HepG2 (cell line): Measurements from ENCODE around the gene TMEM144. TPM values are rescaled to one million over a fixed set of nuclear protein-coding genes. Genes with fewer than 3 reads are reported as not detected.

Source experiments
- ATAC-seq: fragments of 200-7000 bp; cut with Tn5 transposase; 3 replicates; pipeline ENCODE4 v1.9.1; 2020; ENCODE audit warnings: mild to moderate bottlenecking, moderate library complexity
- BruUV-seq: library from RNA; stranded (reverse); fragments of 400-500 nt; replicated peaks from 2 replicates; lab custom pipeline; 2021; lab: Mats Ljungman, UMichigan
- CTCF ChIA-PET: fragments of 300-600 bp; formaldehyde crosslinking; extraction: SDS; loops from one replicate; lab custom pipeline; 2021; ENCODE audit warnings: low total read pairs, inconsistent platforms, low intra/inter-chr PET ratio; lab: Yijun Ruan, JAX
- POLR2A ChIA-PET: fragments of 350-600 bp; sonication (Branson Sonifier 250); formaldehyde crosslinking; loops from one replicate; lab custom pipeline; 2020; ENCODE audit warnings: antibody characterized with exemption, inconsistent platforms; lab: Yijun Ruan, JAX
- DNase-seq: peaks from one replicate; pipeline ENCODE4 v3.0.0-alpha.2; 2015; ENCODE audit warnings: low spot score
- FAIRE-seq: peaks from 3 replicates; lab custom pipeline; 2011; peaks lifted over from hg19 to GRCh38; lab: Jason Lieb, UNC
- H2AFZ ChIP-seq: one replicate; pipeline ENCODE4 v1.6.1; 2011; ENCODE audit warnings: low read length, inconsistent platforms
- H3K27ac ChIP-seq: fragments of 300-600 bp; 3 replicates; pipeline ENCODE4 v1.8.0; 2011; ENCODE audit warnings: mixed run types, mild to moderate bottlenecking, mixed read lengths, low read length, inconsistent platforms; ENCODE audit not compliant: insufficient read depth; ENCODE audit errors: extremely low read length
- H3K27me3 ChIP-seq, 2 experiments: fragments of 200-600 bp in 1 of 2; 2 replicates in 1 of 2; 3 replicates in 1 of 2; pipeline versions ENCODE4 v1.6.0 to v1.8.0; 2011; ENCODE audit warnings: low read length in 2 of 2, mild to moderate bottlenecking in 2 of 2, moderate library complexity in 2 of 2, inconsistent platforms in 1 of 2; ENCODE audit not compliant: insufficient read depth in 2 of 2, control insufficient read depth in 1 of 2
- H3K36me3 ChIP-seq, 2 experiments: fragments of 200-600 bp in 1 of 2; replicated peaks in 1 of 2; 2 replicates in 1 of 2; 3 replicates in 1 of 2; pipeline versions ENCODE4 v1.5.1 to v1.8.0; 2011; ENCODE audit warnings: low read length in 2 of 2, inconsistent platforms in 1 of 2; ENCODE audit not compliant: insufficient read depth in 2 of 2, control insufficient read depth in 1 of 2
- H3K4me1 ChIP-seq: 2 replicates; pipeline ENCODE4 v1.5.1; 2012; ENCODE audit warnings: low read length, inconsistent platforms; ENCODE audit not compliant: insufficient read depth
- H3K4me2 ChIP-seq: 2 replicates; pipeline ENCODE4 v1.6.0; 2011; ENCODE audit warnings: low read depth, low read length, inconsistent platforms
- H3K4me3 ChIP-seq, 3 experiments: fragments of 200-600 bp in 1 of 3; sonication (generic), shearing (Covaris generic) in 1 of 3; replicated peaks in 1 of 3; 2 replicates each; pipeline ENCODE4 v1.5.1; 2011 to 2016; ENCODE audit warnings: low read length in 3 of 3, inconsistent platforms in 2 of 3, low read depth in 2 of 3, mild to moderate bottlenecking in 2 of 3, control low read depth in 1 of 3, mixed read lengths in 1 of 3; ENCODE audit not compliant: insufficient read depth in 1 of 3
- H3K79me2 ChIP-seq: one replicate; pipeline ENCODE4 v1.6.1; 2011; ENCODE audit warnings: low read length, inconsistent platforms; ENCODE audit not compliant: insufficient read depth
- H3K9ac ChIP-seq: 2 replicates; pipeline ENCODE4 v1.6.0; 2011; ENCODE audit warnings: mild to moderate bottlenecking, low read depth, low read length, inconsistent platforms; ENCODE audit not compliant: insufficient read depth
- H3K9me3 ChIP-seq: 2 replicates; pipeline ENCODE4 v1.5.1; 2012; ENCODE audit warnings: mild to moderate bottlenecking, low read length
- H4K20me1 ChIP-seq: 2 replicates; pipeline ENCODE4 v1.6.0; 2011; ENCODE audit warnings: inconsistent platforms, mild to moderate bottlenecking, low read length, moderate library complexity; ENCODE audit not compliant: insufficient read depth
- CCAR2 ChIP-seq: fragments of 200-400 bp; formaldehyde crosslinking; optimal IDR thresholded peaks from 2 replicates; pipeline ENCODE3; 2018; ENCODE audit warnings: low read depth, mild to moderate bottlenecking, low read length, moderate library complexity
- CTCF ChIP-seq: sonication (generic); formaldehyde crosslinking; IDR thresholded peaks from 2 replicates; pipeline ENCODE4 v1.5.0; 2020; ENCODE audit warnings: mild to moderate bottlenecking, missing genetic modification reagents, moderate library complexity
- DR1 ChIP-seq: sonication (generic); formaldehyde crosslinking; IDR thresholded peaks from 2 replicates; pipeline ENCODE4 v1.8.0; 2021; ENCODE audit warnings: mild to moderate bottlenecking, missing genetic modification reagents, inconsistent platforms
- GLI4 ChIP-seq: sonication (generic); formaldehyde crosslinking; IDR thresholded peaks from 2 replicates; pipeline ENCODE4 v1.5.1; 2020; ENCODE audit warnings: missing genetic modification reagents, mild to moderate bottlenecking, moderate library complexity, borderline replicate concordance
- NR2F2 ChIP-seq: IDR thresholded peaks from 2 replicates; pipeline ENCODE4 v1.6.1; 2012; ENCODE audit warnings: low read depth, inconsistent platforms, borderline replicate concordance
- WGBS: methylation state at CpG from one replicate; pipeline ENCODE4 v1.1.6; 2017; ENCODE audit warnings: low lambda C conversion rate; 5-methylcytosine and 5-hydroxymethylcytosine counted together
- in situ Hi-C: cut with HindIII; loops from 2 replicates; pipeline ENCODE4 v1.10.0; 2017; ENCODE audit warnings: low pct_unique_long_range_greater_than_20kb; ENCODE audit not compliant: extremely low pct_ligation_motif_present
- intact Hi-C: fragments of 100-400 bp; cut with micrococcal nuclease; formaldehyde crosslinking; loops from one replicate; pipeline ENCODE4 v1.10.0; 2022; ENCODE audit not compliant: unreplicated experiment
- polyA plus RNA-seq, 8 experiments: library from polyadenylated mRNA; depleted of rRNA in 3 of 8; stranded (reverse) in 7 of 8; unstranded in 1 of 8; fragments of >200 nt; fragmentation: Illumina TruSeq in 4 of 8; extraction: Trizol in 4 of 8; gene quantifications; 2 replicates each; pipeline versions ENCODE4 v1.2.1 to v1.2.3, GENCODE V29; 2011 to 2016; ENCODE audit warnings: low read depth in 4 of 8, missing spikeins in 1 of 8, mixed read lengths in 1 of 8; ENCODE audit not compliant: insufficient read depth in 1 of 8
- total RNA-seq, 5 experiments: library from RNA; depleted of rRNA; stranded (reverse); fragments of >200 nt; fragmentation: Illumina TruSeq; extraction: Trizol; gene quantifications; 2 replicates each; pipeline ENCODE4 v1.2.3, GENCODE V29; 2016; ENCODE audit warnings: low read depth in 1 of 5
- TF ChIP-seq, protein P1 (sequence below): sonication (generic); formaldehyde crosslinking; IDR thresholded peaks from 2 replicates; pipeline ENCODE4 v1.4.0; 2020; ENCODE audit warnings: mild to moderate bottlenecking, low read depth, missing genetic modification reagents

The TMEM144 gene
- total and polyA plus RNA-seq, 2 of the 13 experiments (the other 11 are each of a cell fraction or from before 2014, with no cell fraction given), result 10.9 to 12.3 TPM

GRCh38 chr4:158259955-158260575, 49.8 kb downstream of the TMEM144 start (continued):
- TF ChIP-seq CTCF, result peak; percentile 41
- TF ChIP-seq, protein P1, sequence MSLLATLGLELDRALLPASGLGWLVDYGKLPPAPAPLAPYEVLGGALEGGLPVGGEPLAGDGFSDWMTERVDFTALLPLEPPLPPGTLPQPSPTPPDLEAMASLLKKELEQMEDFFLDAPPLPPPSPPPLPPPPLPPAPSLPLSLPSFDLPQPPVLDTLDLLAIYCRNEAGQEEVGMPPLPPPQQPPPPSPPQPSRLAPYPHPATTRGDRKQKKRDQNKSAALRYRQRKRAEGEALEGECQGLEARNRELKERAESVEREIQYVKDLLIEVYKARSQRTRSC (CRISPR knock-in tag), result no peak

GRCh38 chr4:158261480-158261879, 51.2 kb downstream of the TMEM144 start:
- no peaks in the 10 kb centered on the region for H4K20me1 ChIP-seq
- H3K4me2 ChIP-seq, result no peak overlapping the region
- no peak overlapping the region for H3K4me3 ChIP-seq
- in situ Hi-C loops, result no loop called here
- POLR2A ChIA-PET, result no interaction called here
- BruUV-seq, result no TSS peak
- no peaks in the 10 kb centered on the region for H3K79me2 ChIP-seq
- no peaks in the 10 kb centered on the region for H3K4me1 ChIP-seq
- 80% methylated on average over 4 of the region's 4 CpGs for WGBS
- no peak overlapping the region for H2AFZ ChIP-seq
- H3K9me3 ChIP-seq, result no peaks in the 10 kb centered on the region
- H3K36me3 ChIP-seq, result no peaks in the 10 kb centered on the region
- H3K27me3 ChIP-seq, result no peaks in the 10 kb centered on the region
- FAIRE-seq (no peak), DNase-seq (no peak), ATAC-seq (no peak)
- TF ChIP-seq DR1, result no peak
- TF ChIP-seq NR2F2, result no peak
- no peak for TF ChIP-seq CCAR2
- no peak for TF ChIP-seq GLI4 (CRISPR knock-in tag)
- no peak overlapping the region for H3K9ac ChIP-seq
- intact Hi-C loops, result no loop called here
- H3K27ac ChIP-seq, result no peak overlapping the region
- CTCF ChIA-PET, result interaction anchor here (2.4 kb wide), 1 partner anchor 363 kb away, joined by 22 read pairs; no protein-coding TSS in a partner anchor
